Cardiac atrium fibroblast (primary cell): ENCODE results near the gene SLC7A1. TPM values are rescaled to one million over a fixed set of nuclear protein-coding genes. Genes with fewer than 3 reads are reported as not detected.

Source experiments
- total RNA-seq: library from RNA; depleted of rRNA; stranded (reverse); fragments of >200 nt; gene quantifications from 2 replicates; pipeline ENCODE4 v1.2.3, GENCODE V29; 2015

The SLC7A1 gene
- total RNA-seq: 16.6 and 18.1 TPM in 2 replicates

GRCh38 chr13:29595380-29596063 lies at the start of gene SLC7A1:
SLC7A1 (minus strand) TSS chr13:29595688; CDS start chr13:29536188, 59,500 bp downstream.

